GM12874 (cell line): ENCODE measurements around the gene CCL22.

Experiments
- CTCF ChIP-seq: IDR thresholded peaks from 2 replicates; pipeline ENCODE4 v1.5.1; 2011; ENCODE audit warnings: low read depth, mild to moderate bottlenecking, control low read depth, low read length, moderate library complexity; ENCODE audit not compliant: insufficient read depth

CCL22 gene

GRCh38 chr16:57387598-57388354 is 29.2 kb downstream of the CCL22 start:
- no peak for TF ChIP-seq CTCF

- no peak for TF ChIP-seq CTCF
These were observed 29.9 kb downstream of the CCL22 start for GRCh38 chr16:57388359-57389086.

DNA sequence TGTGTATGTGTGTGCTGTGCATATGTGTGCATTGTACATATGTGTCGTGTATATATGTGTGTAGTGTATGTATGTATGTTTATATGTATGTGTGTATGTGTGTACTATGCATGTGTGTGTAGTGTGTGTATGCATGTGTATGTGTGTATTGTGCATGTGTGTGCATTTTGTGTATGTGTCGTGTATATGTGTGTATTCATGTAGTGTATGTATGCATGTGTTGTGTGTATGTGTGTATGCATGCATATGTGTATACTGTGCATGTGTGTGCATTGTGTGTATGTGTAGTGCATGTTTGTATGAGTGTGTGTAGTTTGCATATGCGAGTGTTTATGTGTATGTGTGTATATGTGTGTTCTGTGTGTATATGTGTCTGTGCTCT is 30.5 kb downstream of the CCL22 start:
- no peak for TF ChIP-seq CTCF

DNA sequence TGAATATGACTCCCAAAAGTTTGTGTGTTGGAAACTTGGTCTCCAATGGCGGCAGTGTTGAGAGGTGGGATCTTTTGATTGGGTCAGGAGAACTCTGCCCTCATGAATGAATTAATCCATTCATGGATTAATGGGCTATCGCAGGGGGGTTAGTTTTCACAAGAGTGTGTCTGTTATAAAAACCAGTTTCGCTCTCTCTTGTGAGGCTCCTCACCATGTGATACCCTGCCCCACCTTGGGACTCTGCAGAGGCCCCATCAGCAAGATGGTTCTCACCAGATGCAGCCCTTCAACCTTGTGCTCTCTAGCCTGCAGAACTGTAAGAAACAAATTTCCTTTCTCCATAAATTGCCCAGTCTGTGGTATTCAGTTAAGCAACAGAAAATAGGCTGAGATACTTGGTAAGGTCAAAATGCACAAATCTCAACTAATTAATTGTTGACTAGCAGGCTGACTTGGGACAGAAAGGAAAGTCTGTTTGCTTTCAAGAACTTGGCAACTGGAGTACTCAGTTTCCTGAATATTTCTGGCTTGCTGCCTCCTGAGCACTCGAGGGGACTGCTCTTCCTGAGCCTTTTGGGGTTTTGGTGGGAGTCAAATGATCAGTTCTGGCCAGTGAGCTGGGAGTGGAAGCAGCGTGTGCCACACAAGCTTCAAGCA is 32.2 kb downstream of the CCL22 start:
- TF ChIP-seq CTCF: no peak

- no peak for TF ChIP-seq CTCF
These were observed 32.7 kb downstream of the CCL22 start for GRCh38 chr16:57391300-57391699.

GRCh38 chr16:57391708-57392107 is 33.1 kb downstream of the CCL22 start:
- no peak for TF ChIP-seq CTCF

DNA sequence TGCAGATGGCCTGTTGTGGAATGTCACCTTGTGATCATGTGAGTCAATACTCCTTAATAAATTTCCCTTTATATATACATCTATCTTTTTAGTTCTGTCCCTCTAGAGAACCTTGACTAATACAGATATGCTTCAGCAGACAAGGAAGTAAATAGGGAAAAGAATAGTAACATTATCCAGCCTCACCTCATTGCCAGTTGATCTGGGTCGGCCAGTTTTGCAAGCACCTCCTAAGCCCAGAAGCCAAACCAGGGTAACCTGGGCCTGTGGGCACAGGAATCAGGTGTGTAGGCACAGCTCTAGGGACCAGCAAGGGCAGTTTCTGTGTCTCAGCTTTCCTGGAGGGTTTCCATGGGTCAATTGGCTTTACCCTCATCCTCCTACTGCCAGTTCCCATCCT is 34.1 kb downstream of the CCL22 start:
- no peak for TF ChIP-seq CTCF
